Trophoblast cell (in vitro differentiated cells and primary cell): Measurements from ENCODE around the gene GMPPA.

Experiments
- DNase-seq, 2 donors: peaks; one replicate each; pipeline ENCODE4 v3.0.0-alpha.2; 2016
- H2AFZ ChIP-seq: 2 replicates; pipeline ENCODE4 v1.6.1; 2013; ENCODE audit warnings: low read length, moderate library complexity, mild to moderate bottlenecking; ENCODE audit not compliant: insufficient read depth, poor library complexity
- H2AK5ac ChIP-seq: 2 replicates; pipeline ENCODE4 v1.6.1; 2013; ENCODE audit warnings: mild to moderate bottlenecking, low read length
- H2BK120ac ChIP-seq: 2 replicates; pipeline ENCODE4 v1.6.1; 2013; ENCODE audit warnings: low read length, mild to moderate bottlenecking, moderate library complexity; ENCODE audit not compliant: insufficient read depth, poor library complexity
- H2BK12ac ChIP-seq: 2 replicates; pipeline ENCODE4 v1.6.1; 2013; ENCODE audit warnings: mild to moderate bottlenecking, low read length, moderate library complexity
- H2BK5ac ChIP-seq: 2 replicates; pipeline ENCODE4 v1.6.1; 2013; ENCODE audit warnings: low read length, low read depth, moderate library complexity, mild to moderate bottlenecking; ENCODE audit not compliant: poor library complexity
- H3K14ac ChIP-seq: 2 replicates; pipeline ENCODE4 v1.6.1; 2013; ENCODE audit warnings: mild to moderate bottlenecking, low read length
- H3K18ac ChIP-seq: 2 replicates; pipeline ENCODE4 v1.6.1; 2013; ENCODE audit warnings: mild to moderate bottlenecking, low read length
- H3K23ac ChIP-seq: 2 replicates; pipeline ENCODE4 v1.6.1; 2013; ENCODE audit warnings: low read length
- H3K27ac ChIP-seq: 2 replicates; pipeline ENCODE4 v1.5.1; 2013; ENCODE audit warnings: low read depth, mild to moderate bottlenecking, inconsistent platforms, low read length, moderate library complexity
- H3K27me3 ChIP-seq: 2 replicates; pipeline ENCODE4 v1.6.1; 2013; ENCODE audit warnings: inconsistent platforms, mild to moderate bottlenecking, low read length, moderate library complexity; ENCODE audit not compliant: insufficient read depth
- H3K36me3 ChIP-seq, 2 experiments: 1 replicate in 1 of 2; 2 replicates in 1 of 2; pipeline ENCODE4 v1.6.1; 2013; ENCODE audit warnings: low read length in 2 of 2, mild to moderate bottlenecking in 2 of 2, moderate library complexity in 1 of 2; ENCODE audit not compliant: insufficient read depth in 2 of 2, control insufficient read depth in 1 of 2
- H3K4ac ChIP-seq: 2 replicates; pipeline ENCODE4 v1.6.1; 2013; ENCODE audit warnings: low read depth, mild to moderate bottlenecking, low read length, moderate library complexity
- H3K4me1 ChIP-seq, 2 experiments: 1 replicate in 1 of 2; 2 replicates in 1 of 2; pipeline ENCODE4 v1.6.1; 2013; ENCODE audit warnings: low read length in 2 of 2, mild to moderate bottlenecking in 2 of 2, moderate library complexity in 1 of 2; ENCODE audit not compliant: insufficient read depth in 2 of 2, control insufficient read depth in 1 of 2
- H3K4me2 ChIP-seq: 2 replicates; pipeline ENCODE4 v1.6.1; 2013; ENCODE audit warnings: inconsistent platforms, mild to moderate bottlenecking, low read length, moderate library complexity
- H3K4me3 ChIP-seq: 2 replicates; pipeline ENCODE4 v1.5.1; 2013; ENCODE audit warnings: mild to moderate bottlenecking, low read depth, low read length, inconsistent platforms
- H3K79me1 ChIP-seq: one replicate; pipeline ENCODE4 v1.6.1; 2013; ENCODE audit warnings: low read length
- H3K79me2 ChIP-seq: 2 replicates; pipeline ENCODE4 v1.6.1; 2013; ENCODE audit warnings: low read length, mild to moderate bottlenecking; ENCODE audit not compliant: control insufficient read depth, insufficient read depth, poor library complexity
- H3K9ac ChIP-seq: 2 replicates; pipeline ENCODE4 v1.6.1; 2013; ENCODE audit warnings: mild to moderate bottlenecking, low read length
- H3K9me3 ChIP-seq: 2 replicates; pipeline ENCODE4 v1.6.1; 2013; ENCODE audit warnings: low read depth, mild to moderate bottlenecking, control low read depth, inconsistent platforms, low read length; ENCODE audit not compliant: insufficient read depth
- H4K12ac ChIP-seq: 2 replicates; pipeline ENCODE4 v1.6.1; 2013; ENCODE audit warnings: low read depth, mild to moderate bottlenecking, low read length, moderate library complexity
- H4K8ac ChIP-seq: 2 replicates; pipeline ENCODE4 v1.6.1; 2013; ENCODE audit warnings: low read depth, mild to moderate bottlenecking, low read length, moderate library complexity
- H4K91ac ChIP-seq: one replicate; pipeline ENCODE4 v1.6.1; 2013; ENCODE audit warnings: low read depth, mild to moderate bottlenecking, low read length, moderate library complexity
- WGBS: extraction: QIAGEN DNeasy Blood & Tissue Kit; methylation state at CpG from one replicate; pipeline ENCODE4 v1.1.7; 2013; ENCODE audit warnings: missing lambda C conversion rate; ENCODE audit not compliant: insufficient read length, insufficient coverage; ENCODE audit errors: extremely low coverage; 5-methylcytosine and 5-hydroxymethylcytosine counted together

GMPPA gene

GRCh38 chr2:219536425-219536824 is 37.7 kb downstream of the GMPPA start:
- WGBS, result no CpG with 5 or more reads among the region's 16 CpGs

DNA sequence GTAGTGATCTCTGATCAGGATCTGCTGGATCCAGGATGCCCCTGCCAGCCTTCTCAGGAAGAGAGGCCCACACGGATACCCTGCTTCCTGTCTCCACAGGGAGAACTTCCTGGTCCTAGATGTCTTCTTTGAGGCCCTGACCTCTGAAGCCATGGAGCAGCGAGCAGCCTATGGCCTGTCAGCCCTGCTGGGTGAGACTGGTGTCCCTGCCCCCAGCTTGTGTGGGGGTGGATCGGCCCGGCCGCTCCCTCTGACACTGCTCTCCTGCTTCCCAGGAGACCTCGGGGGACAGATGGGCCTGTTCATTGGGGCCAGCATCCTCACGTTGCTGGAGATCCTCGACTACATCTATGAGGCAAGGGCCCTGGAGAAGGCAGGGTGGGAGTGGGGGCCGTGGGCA is 38.3 kb downstream of the GMPPA start:
- Histone ChIP-seq H2AFZ (no peak overlapping the region), H3K27me3 (no peaks in the 10 kb centered on the region), H3K79me1 (peaks cover 2% of the 10 kb centered on the region), H4K91ac (peak overlapping the region; percentile 21), H3K36me3 (peaks cover 31 to 33% of the 10 kb centered on the region in 2 experiments), H3K4ac (no peak overlapping the region), H3K18ac (no peak overlapping the region), H3K4me3 (no peak overlapping the region), H3K14ac (no peak overlapping the region), H3K9me3 (no peaks in the 10 kb centered on the region), H2BK120ac (no peak overlapping the region), H3K23ac (no peak overlapping the region), H3K27ac (no peak overlapping the region), H3K4me1 (peaks cover 7 to 17% of the 10 kb centered on the region in 2 experiments), H2BK12ac (no peak overlapping the region), H2BK5ac (no peak overlapping the region), H4K12ac (no peak overlapping the region), H3K4me2 (no peak overlapping the region), H3K9ac (no peak overlapping the region), H4K8ac (no peak overlapping the region), H2AK5ac (no peak overlapping the region), H3K79me2 (peaks cover 1% of the 10 kb centered on the region)
- WGBS, result no CpG with 5 or more reads among the region's 9 CpGs
- DNase-seq, result no peak

More at GRCh38 chr2:219536425-219536824, 37.7 kb downstream of the GMPPA start:
- H2BK5ac ChIP-seq, result no peak overlapping the region
- H3K4me3 ChIP-seq, result no peak overlapping the region
- no peak overlapping the region for H4K8ac ChIP-seq
- no peaks in the 10 kb centered on the region for H3K27me3 ChIP-seq
- H2AK5ac ChIP-seq, result no peak overlapping the region
- no peak overlapping the region for H3K4ac ChIP-seq
- no peak overlapping the region for H3K14ac ChIP-seq
- peaks cover 29 to 31% of the 10 kb centered on the region in 2 experiments for H3K36me3 ChIP-seq
- no peak overlapping the region for H4K12ac ChIP-seq
- no peak overlapping the region for H2AFZ ChIP-seq
- no peak overlapping the region for H3K18ac ChIP-seq
- H3K4me1 ChIP-seq, result peaks cover 5 to 13% of the 10 kb centered on the region in 2 experiments
- peaks cover 2% of the 10 kb centered on the region for H3K79me1 ChIP-seq
- H3K9me3 ChIP-seq, result peaks cover 3% of the 10 kb centered on the region
- DNase-seq, result no peak
- no peak overlapping the region for H3K27ac ChIP-seq
- no peak overlapping the region for H3K23ac ChIP-seq
- no peak overlapping the region for H2BK12ac ChIP-seq
- no peak overlapping the region for H3K9ac ChIP-seq
- no peaks in the 10 kb centered on the region for H3K79me2 ChIP-seq
- no peak overlapping the region for H4K91ac ChIP-seq
- no peak overlapping the region for H2BK120ac ChIP-seq
- H3K4me2 ChIP-seq, result no peak overlapping the region

- no peak overlapping the region for H2AFZ ChIP-seq
- peak overlapping the region; percentile 29 for H3K18ac ChIP-seq
- no peak overlapping the region for H3K4me2 ChIP-seq
- H3K9ac ChIP-seq, result no peak overlapping the region
- WGBS, result no CpG with 5 or more reads among the region's 15 CpGs
- DNase-seq, result peak in 1 of 2 donors; percentile 18
- no peak overlapping the region for H2BK12ac ChIP-seq
- H3K4me1 ChIP-seq, result peaks cover 8 to 22% of the 10 kb centered on the region in 2 experiments
- H3K14ac ChIP-seq, result no peak overlapping the region
- no peak overlapping the region for H4K12ac ChIP-seq
- no peak overlapping the region for H2BK120ac ChIP-seq
- no peaks in the 10 kb centered on the region for H3K27me3 ChIP-seq
- peaks cover 4% of the 10 kb centered on the region for H3K79me1 ChIP-seq
- no peak overlapping the region for H4K8ac ChIP-seq
- no peak overlapping the region for H3K4me3 ChIP-seq
- peaks cover 31 to 33% of the 10 kb centered on the region in 2 experiments for H3K36me3 ChIP-seq
- H3K79me2 ChIP-seq, result peaks cover 3% of the 10 kb centered on the region
- no peak overlapping the region for H2AK5ac ChIP-seq
- H4K91ac ChIP-seq, result no peak overlapping the region
- H3K23ac ChIP-seq, result no peak overlapping the region
- no peak overlapping the region for H3K4ac ChIP-seq
- H3K9me3 ChIP-seq, result no peaks in the 10 kb centered on the region
- H2BK5ac ChIP-seq, result no peak overlapping the region
- peak overlapping the region; percentile 8 for H3K27ac ChIP-seq
Observed at GRCh38 chr2:219537657-219538488, 39.2 kb downstream of the GMPPA start.

DNA sequence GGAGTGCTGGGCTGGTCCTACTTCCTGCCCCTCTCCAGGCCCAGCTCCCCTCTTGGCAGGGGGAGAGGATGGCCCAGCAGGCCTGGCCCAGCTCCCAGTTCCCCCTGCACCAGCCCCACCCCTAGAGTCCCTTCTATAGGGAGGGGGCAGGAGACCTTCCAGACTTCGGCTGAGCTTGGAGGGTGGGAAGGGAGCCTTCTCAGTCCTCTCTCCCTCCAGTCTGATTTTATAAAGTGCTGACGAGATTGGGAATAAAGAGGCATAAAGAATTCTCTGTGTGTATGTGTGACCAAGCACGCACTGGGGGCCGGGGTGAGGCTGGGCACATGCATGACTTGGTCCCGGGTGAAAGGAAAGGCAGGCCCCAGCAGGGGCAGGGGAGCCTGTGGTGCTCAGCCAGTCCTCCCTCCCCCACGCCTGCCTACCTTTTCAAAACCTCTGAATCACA is 39.8 kb downstream of the GMPPA start:
- no CpG with 5 or more reads among the region's 6 CpGs for WGBS

More for the DNA sequence above, 39.8 kb downstream of the GMPPA start:
- Histone ChIP-seq H3K79me1 (peaks cover 9% of the 10 kb centered on the region), H3K9me3 (no peaks in the 10 kb centered on the region), H2AK5ac (no peak overlapping the region), H2BK12ac (no peak overlapping the region), H3K4me2 (no peak overlapping the region), H2BK120ac (no peak overlapping the region), H4K8ac (no peak overlapping the region), H4K12ac (no peak overlapping the region), H3K4me3 (no peak overlapping the region), H3K79me2 (peaks cover 8% of the 10 kb centered on the region), H3K36me3 (peaks cover 31 to 33% of the 10 kb centered on the region in 2 experiments), H2BK5ac (no peak overlapping the region), H3K9ac (no peak overlapping the region), H3K4ac (no peak overlapping the region), H2AFZ (no peak overlapping the region), H3K23ac (no peak overlapping the region), H3K4me1 (peaks cover 8 to 22% of the 10 kb centered on the region in 2 experiments), H3K14ac (no peak overlapping the region), H3K27me3 (no peaks in the 10 kb centered on the region), H4K91ac (no peak overlapping the region), H3K27ac (peak overlapping the region; percentile 8), H3K18ac (peak overlapping the region; percentile 29)
- DNase-seq, result no peak
